GM21515 (cell line): ENCODE data around the gene SRPK2.
"Not testable (repeated sequence)": the region's sequence is repeated elsewhere in the genome, so short reads cannot be mapped to it uniquely, and the experiment has no call there.

Source experiments
- ATAC-seq: cut with Tn5 transposase; IDR thresholded peaks from one replicate; pipeline ENCODE4 v1.9.1; 2021; ENCODE audit not compliant: unreplicated experiment

SRPK2 gene

GRCh38 chr7:105388356-105389087 lies at the start of gene SRPK2:
Gene SRPK2, minus strand, starts transcription at chr7:105388921.
- peak; percentile 65 for ATAC-seq

GRCh38 chr7:105438254-105438653 lies 49.5 kb upstream of the SRPK2 start:
- ATAC-seq: no peak

DNA sequence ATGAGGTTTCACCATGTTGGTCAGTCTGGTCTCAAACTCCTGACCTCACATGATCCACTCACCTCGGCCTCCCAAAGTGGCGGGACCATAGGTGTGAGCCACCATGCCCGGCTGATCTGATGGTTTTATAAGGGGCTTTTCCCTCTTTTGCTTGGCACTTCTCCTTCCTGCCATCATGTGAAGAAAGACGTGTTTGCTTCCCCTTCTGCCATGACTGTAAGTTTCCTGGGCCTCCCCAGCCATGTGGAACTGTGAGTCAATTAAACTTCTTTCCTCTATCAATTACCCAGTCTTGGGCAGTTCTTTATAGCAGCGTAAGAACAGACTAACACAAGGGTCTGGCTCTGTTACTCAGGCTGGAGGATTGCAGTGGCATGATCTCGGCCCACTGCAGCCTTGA lies 48.6 kb upstream of the SRPK2 start:
- not testable (repeated sequence) for ATAC-seq

- ATAC-seq: no peak
Observed at GRCh38 chr7:105429746-105430612, 41.3 kb upstream of the SRPK2 start.

DNA sequence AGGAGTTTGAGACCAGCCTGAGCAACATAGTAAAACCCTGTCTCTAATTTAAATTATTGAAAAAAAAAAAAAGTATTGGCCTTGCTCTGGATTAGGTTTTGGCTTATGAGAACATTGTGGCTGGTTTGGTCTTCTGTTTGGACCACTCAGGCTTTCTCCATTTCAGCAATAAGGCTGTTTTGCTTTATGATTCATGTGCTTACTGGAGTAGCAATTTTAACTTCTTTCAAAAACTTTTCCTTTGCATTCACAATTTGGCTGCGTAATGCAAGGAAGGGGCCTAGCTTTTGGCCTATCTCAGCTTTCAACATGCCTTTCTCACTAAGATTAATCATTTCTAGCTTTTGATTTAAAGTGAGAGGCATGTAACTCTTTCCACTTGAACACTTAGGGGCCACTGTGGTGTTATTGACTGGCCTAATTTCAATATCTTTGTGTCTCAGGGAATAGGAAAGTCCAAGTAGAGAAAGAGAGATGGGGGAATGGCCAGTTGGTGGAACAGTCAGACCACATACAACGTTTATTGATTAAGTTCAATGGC lies 38.0 kb upstream of the SRPK2 start:
- ATAC-seq: no peak

DNA sequence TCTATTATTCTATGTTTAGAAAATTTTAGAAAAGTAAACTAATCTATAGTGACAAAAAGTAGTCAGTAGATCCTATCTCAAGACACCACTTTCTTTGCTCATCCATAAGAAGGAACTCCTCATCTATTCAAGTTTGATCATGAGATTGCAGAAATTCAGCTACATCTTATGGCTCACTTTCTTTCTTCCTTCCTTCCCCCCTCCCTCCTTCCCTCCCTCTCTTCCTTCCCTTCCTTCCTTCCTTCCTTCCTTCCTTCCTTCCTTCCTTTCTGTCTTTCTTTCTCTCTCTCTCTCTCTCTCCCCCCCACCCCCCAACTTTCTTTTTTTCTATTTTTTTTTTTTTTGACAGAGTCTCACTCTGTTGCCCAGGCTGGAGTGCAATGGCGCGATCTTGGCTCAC lies 35.3 kb upstream of the SRPK2 start:
- no peak for ATAC-seq

- ATAC-seq: no peak
Observed at GRCh38 chr7:105413887-105414437, 25.2 kb upstream of the SRPK2 start.

DNA sequence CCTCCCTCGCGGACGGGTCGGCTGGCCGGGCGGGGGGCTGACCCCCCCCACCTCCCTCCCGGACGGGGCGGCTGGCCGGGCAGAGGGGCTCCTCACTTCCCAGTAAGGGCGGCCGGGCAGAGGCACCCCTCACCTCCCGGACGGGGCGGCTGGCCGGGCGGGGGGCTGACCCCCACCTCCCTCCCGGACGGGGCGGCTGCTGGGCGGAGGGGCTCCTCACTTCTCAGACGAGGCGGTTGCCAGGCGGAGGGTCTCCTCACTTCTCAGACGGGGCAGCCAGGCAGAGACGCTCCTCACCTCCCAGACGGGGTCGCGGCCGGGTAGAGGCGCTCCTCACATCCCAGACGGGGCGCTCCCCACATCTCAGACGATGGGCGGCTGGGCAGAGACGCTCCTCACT lies 22.1 kb upstream of the SRPK2 start:
- not testable (repeated sequence) for ATAC-seq

DNA sequence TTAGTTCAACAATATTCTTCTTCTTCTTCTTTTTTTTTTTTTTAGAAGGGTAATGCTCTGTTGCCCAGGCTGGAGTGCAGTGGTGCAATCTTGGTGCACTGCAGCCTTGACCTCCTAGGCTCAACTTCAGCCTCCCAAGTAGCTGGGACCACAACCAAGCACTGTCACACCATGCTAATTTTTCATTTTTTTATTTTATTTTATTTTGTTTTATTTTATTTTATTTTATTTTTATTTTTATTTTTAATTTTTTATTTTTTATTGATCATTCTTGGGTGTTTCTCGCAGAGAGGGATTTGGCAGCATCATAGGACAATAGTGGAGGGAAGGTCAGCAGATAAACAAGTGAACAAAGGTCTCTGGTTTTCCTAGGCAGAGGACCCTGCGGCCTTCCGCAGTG lies 21.1 kb upstream of the SRPK2 start:
- ATAC-seq: not testable (repeated sequence)

- no peak for ATAC-seq
Observed at GRCh38 chr7:105408791-105409410, 20.2 kb upstream of the SRPK2 start.

- no peak for ATAC-seq
Observed at GRCh38 chr7:105403128-105403527, 14.4 kb upstream of the SRPK2 start.

GRCh38 chr7:105402221-105403095 lies 13.7 kb upstream of the SRPK2 start:
- no peak for ATAC-seq

GRCh38 chr7:105399043-105399725 lies 10.5 kb upstream of the SRPK2 start:
- ATAC-seq: no peak

DNA sequence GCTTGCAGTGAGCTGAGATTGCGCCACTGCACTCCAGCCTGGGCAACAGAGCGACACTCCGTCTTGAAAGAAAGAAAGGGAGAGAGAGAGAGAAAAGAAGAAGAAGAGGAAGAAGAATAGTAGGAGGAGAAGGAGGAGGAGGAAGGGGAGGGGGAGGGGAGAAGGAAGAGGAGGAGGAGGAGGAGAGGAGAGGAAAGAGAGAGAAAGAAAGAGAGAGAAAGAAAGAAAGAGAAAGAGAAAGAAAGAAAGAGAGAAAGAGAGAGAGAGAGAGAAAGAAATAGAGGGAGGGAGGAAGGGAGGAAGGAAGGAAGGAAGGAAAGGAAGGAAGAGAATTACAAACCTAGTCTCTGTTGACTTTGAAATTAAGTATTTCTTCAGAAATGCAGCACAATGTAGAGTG lies 7.8 kb upstream of the SRPK2 start:
- no peak for ATAC-seq

DNA sequence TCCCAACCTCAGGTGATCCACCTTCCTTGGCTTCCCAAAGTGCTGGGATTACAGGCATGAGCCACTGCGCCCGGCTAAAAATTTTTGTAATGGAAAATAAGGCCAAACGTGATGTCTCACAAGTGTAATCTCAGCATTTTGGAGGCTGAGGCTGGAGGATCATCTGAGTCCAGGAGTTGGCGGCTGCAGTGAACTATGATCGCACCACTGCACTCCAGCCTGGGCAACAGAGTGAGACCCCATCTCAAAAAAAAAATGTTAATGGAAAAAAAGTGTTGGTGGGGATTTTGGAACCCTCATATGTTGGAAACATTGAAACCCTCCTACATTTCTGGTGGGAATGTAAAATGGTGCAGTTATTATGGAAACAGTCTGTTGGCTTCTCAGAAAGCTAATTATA lies 2.7 kb upstream of the SRPK2 start:
- ATAC-seq: no peak

DNA sequence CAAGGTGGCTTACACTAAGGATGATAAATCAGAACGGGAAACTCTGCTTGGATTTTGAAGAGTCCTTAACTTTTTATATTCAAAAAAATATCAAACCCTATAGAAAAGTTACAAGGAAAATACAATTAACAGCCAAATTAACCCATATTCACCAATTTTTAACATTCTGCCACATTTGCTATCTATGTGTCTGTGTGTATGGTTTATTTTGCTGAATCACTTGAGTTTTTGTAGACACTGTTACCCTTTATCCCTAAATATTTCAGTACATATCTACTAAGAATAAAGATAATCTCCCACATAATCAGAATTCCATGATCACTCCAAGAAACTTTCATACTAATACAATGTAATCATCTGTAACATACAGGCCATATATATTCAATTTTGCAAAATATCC lies 1.2 kb upstream of the SRPK2 start:
- no peak for ATAC-seq

GRCh38 chr7:105389088-105389650 lies 448 bp upstream of the SRPK2 start:
- ATAC-seq: peak; percentile 28

DNA sequence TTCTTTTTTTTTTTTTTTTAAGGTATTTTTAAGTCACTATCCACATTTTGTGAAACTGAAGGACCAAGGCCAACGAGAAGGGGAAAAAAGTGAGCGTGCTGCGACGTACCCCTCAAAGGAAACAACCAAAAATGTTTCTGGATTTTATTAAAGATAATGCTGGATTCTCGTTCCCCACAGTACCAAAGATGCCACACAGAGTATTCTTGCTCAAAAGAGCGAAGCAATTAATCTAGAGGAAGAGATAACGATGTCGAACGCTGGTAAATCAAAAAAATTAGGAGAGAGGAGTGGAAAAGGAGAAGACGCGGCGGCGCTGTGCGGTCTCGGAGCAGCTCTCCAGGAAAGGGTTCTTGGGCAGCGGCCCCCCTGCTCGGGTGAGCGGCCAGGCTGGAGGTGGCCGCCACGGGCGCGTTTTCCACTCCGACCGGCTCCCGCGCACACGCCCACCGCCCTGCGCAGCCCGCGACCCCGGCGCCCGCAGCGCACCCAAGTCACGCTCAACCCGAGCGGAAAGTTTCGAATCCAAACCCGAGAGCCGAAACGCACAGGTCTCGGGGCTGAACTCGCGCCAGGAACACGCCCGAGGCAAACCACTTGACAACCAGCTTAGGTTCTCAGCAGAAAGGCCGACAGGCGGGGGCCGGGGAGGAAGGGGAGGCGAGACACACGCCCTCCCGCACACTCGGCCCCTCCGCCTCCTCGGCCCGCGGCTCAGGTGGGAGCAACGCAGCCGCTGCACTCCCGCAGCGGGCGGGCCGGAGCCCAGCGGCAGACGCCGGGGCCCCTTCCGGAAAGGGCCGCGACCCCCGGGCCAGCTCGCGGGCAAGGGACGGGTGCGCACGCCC lies 989 bp downstream of the SRPK2 start:
- peak; percentile 44 for ATAC-seq
